Stomach (tissue), 9 donors: ENCODE data around the gene HEMK1. TPM values are rescaled to one million over a fixed set of nuclear protein-coding genes. Genes with fewer than 3 reads are reported as not detected.

Experiments
- DNase-seq, 2 donors: peaks; one replicate each; pipeline versions ENCODE4 v3.0.0 to v3.0.0-alpha.2; 2013 to 2019
- H3K27ac ChIP-seq, 5 donors: fragments of 200-600 bp in 4 of 5; sonication (generic) in 4 of 5; one replicate each; pipeline ENCODE4 v1.5.1; 2013 to 2019; ENCODE audit warnings: mild to moderate bottlenecking in 1 of 5, moderate library complexity in 1 of 5
- H3K27me3 ChIP-seq, 3 donors: fragments of 200-600 bp; sonication (generic); one replicate each; pipeline ENCODE4 v1.5.1; 2017 to 2019; ENCODE audit warnings: mixed run types in 1 of 3
- H3K36me3 ChIP-seq, 4 donors: fragments of 200-600 bp; sonication (generic); 1 replicate in 3 of 4; 2 replicates in 1 of 4; pipeline ENCODE4 v1.5.1; 2016 to 2019
- H3K4me1 ChIP-seq, 4 donors: fragments of 200-600 bp; sonication (generic); one replicate each; pipeline ENCODE4 v1.5.1; 2016 to 2019
- H3K4me3 ChIP-seq, 4 donors: fragments of 200-600 bp; sonication (generic) in 3 of 4; one replicate each; pipeline ENCODE4 v1.5.1; 2016 to 2019; ENCODE audit warnings: mild to moderate bottlenecking in 1 of 4
- H3K9me3 ChIP-seq, 4 donors: fragments of 200-600 bp; sonication (generic); one replicate each; pipeline ENCODE4 v1.5.1; 2016 to 2019
- EP300 ChIP-seq: sonication (generic); formaldehyde crosslinking; IDR thresholded peaks from one replicate; pipeline ENCODE4 v1.6.1; 2017; ENCODE audit warnings: antibody characterized with exemption
- POLR2A ChIP-seq, 4 donors: fragments of 450-650 bp; IDR thresholded peaks; one replicate each; pipeline ENCODE4 v1.6.1; 2016; ENCODE audit warnings: antibody characterized with exemption in 4 of 4, control low read depth in 2 of 4, mild to moderate bottlenecking in 1 of 4, moderate library complexity in 1 of 4
- POLR2AphosphoS5 ChIP-seq, 3 donors: sonication (generic); formaldehyde crosslinking; IDR thresholded peaks; one replicate each; pipeline ENCODE4 v1.6.1; 2016; ENCODE audit warnings: antibody characterized with exemption in 3 of 3
- WGBS, 5 donors: extraction: QIAGEN DNeasy Blood & Tissue Kit in 3 of 5; methylation state at CpG; one replicate each; pipeline versions ENCODE4 v1.1.5 to v1.1.7; 2013 to 2018; 5-methylcytosine and 5-hydroxymethylcytosine counted together
- intact Hi-C: fragments of 100-400 bp; cut with DNase I; formaldehyde crosslinking; loops from one replicate; pipeline ENCODE4 v1.15.1; 2023; ENCODE audit warnings: low total_unique reads
- polyA plus RNA-seq, 3 donors: library from polyadenylated mRNA; stranded (reverse); fragments of 200-250 nt; gene quantifications; one replicate each; pipeline ENCODE4 v1.2.3, GENCODE V29; 2013
- total RNA-seq, 5 donors: library from RNA; depleted of rRNA; stranded (reverse); fragments of >200 nt; gene quantifications; one replicate each; pipeline versions ENCODE4 v1.1.0 to v1.2.3, GENCODE V29; 2014 to 2016
- TF ChIP-seq, protein P1 (sequence below), 7 experiments: fragments of 450-650 bp in 4 of 7; fragments of 200-600 bp in 3 of 7; sonication (generic) in 3 of 7; IDR thresholded peaks; one replicate each; pipeline ENCODE4 v1.5.1; 2016 to 2019; ENCODE audit warnings: antibody characterized with exemption in 7 of 7, control low read depth in 2 of 7, mild to moderate bottlenecking in 1 of 7
- donor health status: healthy with polysubstance abuse.
- donor health status: Bipolar disorder and iron deficiency.
- donor health status: healthy.

The HEMK1 gene
- total and polyA plus RNA-seq, 8 donors: 5.8 to 24.8 (median 13.7) TPM

DNA sequence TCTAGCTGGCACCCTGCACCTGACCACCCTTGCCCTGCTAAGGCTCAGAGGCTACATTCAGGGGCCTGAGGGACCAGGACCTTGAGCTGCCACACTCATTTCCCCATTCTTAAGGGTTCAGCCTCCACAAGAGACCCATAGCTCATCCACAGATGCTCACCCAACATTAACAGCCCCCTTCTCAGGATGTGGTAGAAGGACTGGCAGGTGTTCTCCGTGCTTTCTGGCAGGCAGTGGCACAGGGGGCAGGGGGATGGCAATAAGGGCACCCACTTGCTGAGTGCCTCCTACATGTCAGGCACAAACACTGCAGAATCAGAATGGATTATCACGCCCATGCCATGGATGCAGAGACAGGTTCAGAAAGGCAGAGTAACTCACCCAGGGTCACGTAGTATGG is 57.1 kb downstream of the HEMK1 start:
- intact Hi-C loops: loop anchor here (10.0 kb wide), 1 partner anchor 758 kb away; the partner anchor contains the start of gene MANF
- H3K4me3 ChIP-seq: no peak overlapping the region
- H3K9me3 ChIP-seq: no peaks in the 10 kb centered on the region
- H3K4me1 ChIP-seq: peaks cover 18 to 93% (median 26%) of the 10 kb centered on the region in 4 donors
- TF ChIP-seq POLR2A (IDR thresholded peaks at IDR 0.05) (no peak), EP300 (no peak), POLR2AphosphoS5 (IDR thresholded peaks at IDR 0.05) (no peak)
- TF ChIP-seq, protein P1, sequence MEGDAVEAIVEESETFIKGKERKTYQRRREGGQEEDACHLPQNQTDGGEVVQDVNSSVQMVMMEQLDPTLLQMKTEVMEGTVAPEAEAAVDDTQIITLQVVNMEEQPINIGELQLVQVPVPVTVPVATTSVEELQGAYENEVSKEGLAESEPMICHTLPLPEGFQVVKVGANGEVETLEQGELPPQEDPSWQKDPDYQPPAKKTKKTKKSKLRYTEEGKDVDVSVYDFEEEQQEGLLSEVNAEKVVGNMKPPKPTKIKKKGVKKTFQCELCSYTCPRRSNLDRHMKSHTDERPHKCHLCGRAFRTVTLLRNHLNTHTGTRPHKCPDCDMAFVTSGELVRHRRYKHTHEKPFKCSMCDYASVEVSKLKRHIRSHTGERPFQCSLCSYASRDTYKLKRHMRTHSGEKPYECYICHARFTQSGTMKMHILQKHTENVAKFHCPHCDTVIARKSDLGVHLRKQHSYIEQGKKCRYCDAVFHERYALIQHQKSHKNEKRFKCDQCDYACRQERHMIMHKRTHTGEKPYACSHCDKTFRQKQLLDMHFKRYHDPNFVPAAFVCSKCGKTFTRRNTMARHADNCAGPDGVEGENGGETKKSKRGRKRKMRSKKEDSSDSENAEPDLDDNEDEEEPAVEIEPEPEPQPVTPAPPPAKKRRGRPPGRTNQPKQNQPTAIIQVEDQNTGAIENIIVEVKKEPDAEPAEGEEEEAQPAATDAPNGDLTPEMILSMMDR (IDR thresholded peaks at IDR 0.05): no peak
- no peaks in the 10 kb centered on the region for H3K27me3 ChIP-seq
- peaks cover 0 to 35% (median 5%) of the 10 kb centered on the region in 4 donors for H3K36me3 ChIP-seq
- H3K27ac ChIP-seq: peak overlapping the region in 1 of 5 donors; percentile 62
- 91 to 97% (median 94%) methylated on average over 2 to 3 of the region's 3 CpGs for WGBS, 5 donors
- DNase-seq: no peak

DNA sequence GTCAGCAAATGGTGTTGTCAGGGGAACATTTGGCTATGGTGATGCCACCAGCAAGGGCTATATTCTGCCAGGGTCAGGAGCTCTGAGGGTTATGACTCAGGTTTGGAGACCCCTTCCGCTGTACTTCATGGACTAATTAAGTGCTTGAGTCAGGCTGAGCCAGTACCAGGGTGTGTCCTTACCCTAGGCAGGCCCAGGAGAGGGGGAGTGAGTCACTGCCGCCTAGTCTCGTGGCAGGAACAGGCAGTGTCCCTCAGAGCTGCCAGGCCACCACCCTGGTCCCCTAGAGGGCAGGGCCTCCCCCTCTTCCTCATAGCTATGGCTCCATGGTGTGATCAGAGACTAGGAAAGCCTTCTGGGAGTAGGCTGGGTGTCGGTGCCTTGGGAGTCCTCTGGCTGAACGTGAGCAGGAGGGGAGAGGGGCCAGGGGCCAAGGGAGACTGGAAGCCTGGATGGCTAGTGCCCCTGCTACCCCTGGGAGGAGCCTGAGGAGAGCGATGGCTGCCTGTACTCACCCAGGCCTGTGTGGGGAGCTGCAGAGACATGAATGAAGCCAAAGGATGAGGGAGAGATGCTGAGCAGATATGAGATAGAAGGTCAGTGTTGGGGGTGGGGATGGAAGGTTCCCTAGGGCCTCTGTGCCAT is 58.2 kb downstream of the HEMK1 start:
- no peaks in the 10 kb centered on the region for H3K27me3 ChIP-seq
- H3K4me3 ChIP-seq: no peak overlapping the region
- WGBS, 5 donors: 61 to 76% (median 66%) methylated on average over 4 to 6 of the region's 6 CpGs
- no peaks in the 10 kb centered on the region for H3K9me3 ChIP-seq
- H3K36me3 ChIP-seq: peaks cover 0 to 28% (median 2%) of the 10 kb centered on the region in 4 donors
- H3K27ac ChIP-seq: peak overlapping the region in 1 of 5 donors; percentile 62
- peak; percentile 38 to 45 for DNase-seq
- TF ChIP-seq, protein P1 (IDR thresholded peaks at IDR 0.05): no peak
- TF ChIP-seq POLR2A (IDR thresholded peaks at IDR 0.05) (no peak), EP300 (no peak), POLR2AphosphoS5 (IDR thresholded peaks at IDR 0.05) (no peak)
- intact Hi-C loops: loop anchor here (10.0 kb wide), 1 partner anchor 757 kb away; the partner anchor contains the start of gene MANF
- H3K4me1 ChIP-seq: peaks cover 18 to 93% (median 29%) of the 10 kb centered on the region in 4 donors

DNA sequence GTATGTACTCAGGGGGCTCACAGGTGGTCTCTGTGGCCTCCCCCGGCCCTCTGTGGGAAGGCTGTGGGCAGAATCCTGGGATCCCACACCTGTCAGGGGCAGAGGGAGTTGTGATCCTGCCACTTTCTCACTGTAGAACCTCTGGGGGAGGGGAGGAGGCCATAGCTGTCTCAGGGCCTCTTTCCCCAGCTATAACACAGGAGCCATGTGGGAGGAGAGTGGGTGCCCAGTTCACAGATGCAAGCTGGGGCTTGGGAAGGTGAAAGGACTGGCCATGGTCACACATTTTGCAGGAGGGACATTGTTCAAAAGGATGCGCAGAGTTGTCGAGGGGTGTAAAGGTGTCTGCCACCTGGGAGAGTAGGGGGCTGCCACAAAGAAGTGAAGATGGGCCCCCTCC is 59.3 kb downstream of the HEMK1 start:
- no peak overlapping the region for H3K27ac ChIP-seq
- no peaks in the 10 kb centered on the region for H3K9me3 ChIP-seq
- peaks cover 14 to 93% (median 25%) of the 10 kb centered on the region in 4 donors for H3K4me1 ChIP-seq
- 89 to 98% (median 95%) methylated on average over 3 of the region's 3 CpGs for WGBS, 5 donors
- intact Hi-C loops: loop anchor here (10.0 kb wide), 1 partner anchor 756 kb away; the partner anchor contains the start of gene MANF
- H3K4me3 ChIP-seq: no peak overlapping the region
- TF ChIP-seq POLR2AphosphoS5 (IDR thresholded peaks at IDR 0.05): no peak
- TF ChIP-seq, protein P1 (IDR thresholded peaks at IDR 0.05): no peak
- TF ChIP-seq EP300: no peak
- TF ChIP-seq POLR2A (IDR thresholded peaks at IDR 0.05): no peak
- H3K36me3 ChIP-seq: peaks cover 0 to 22% (median 0%) of the 10 kb centered on the region in 4 donors
- no peaks in the 10 kb centered on the region for H3K27me3 ChIP-seq
- DNase-seq: no peak

DNA sequence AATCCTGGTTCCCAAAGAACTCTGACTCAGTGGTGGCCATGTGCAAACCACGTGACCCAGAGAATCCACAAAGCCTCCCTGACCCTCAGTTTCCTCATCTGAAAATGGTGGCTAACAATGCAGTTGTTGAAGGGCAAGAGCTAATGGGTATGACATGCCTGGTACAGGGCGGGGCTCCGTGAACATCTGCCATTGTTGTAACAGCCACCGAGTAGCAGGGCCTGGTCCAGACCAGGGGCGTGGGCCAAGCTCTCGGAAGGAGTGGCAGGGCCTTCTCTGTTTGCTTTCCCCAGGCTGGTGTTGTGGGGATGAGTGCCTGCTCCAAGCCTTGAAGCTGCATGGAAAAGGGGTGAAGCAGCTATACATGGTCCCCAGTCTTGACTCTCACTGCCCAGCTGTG is 61.1 kb downstream of the HEMK1 start:
- intact Hi-C loops: no loop called here
- Histone ChIP-seq H3K9me3 (no peaks in the 10 kb centered on the region), H3K4me1 (peaks cover 0 to 77% (median 19%) of the 10 kb centered on the region in 4 donors), H3K27ac (no peak overlapping the region), H3K27me3 (no peaks in the 10 kb centered on the region), H3K4me3 (no peak overlapping the region), H3K36me3 (peaks cover 0 to 22% (median 0%) of the 10 kb centered on the region in 4 donors)
- no peak for DNase-seq
- TF ChIP-seq POLR2A (IDR thresholded peaks at IDR 0.05) (no peak), EP300 (no peak), POLR2AphosphoS5 (IDR thresholded peaks at IDR 0.05) (no peak)
- TF ChIP-seq, protein P1 (IDR thresholded peaks at IDR 0.05): no peak
- 82 to 94% (median 88%) methylated on average over 6 of the region's 6 CpGs for WGBS, 5 donors
